ENCODE data around the gene S1PR1. TPM values are rescaled to one million over a fixed set of nuclear protein-coding genes. Genes with fewer than 3 reads are reported as not detected.

The S1PR1 gene
- polyA plus RNA-seq, 2 donors, result 2.4 to 6.0 TPM

DNA sequence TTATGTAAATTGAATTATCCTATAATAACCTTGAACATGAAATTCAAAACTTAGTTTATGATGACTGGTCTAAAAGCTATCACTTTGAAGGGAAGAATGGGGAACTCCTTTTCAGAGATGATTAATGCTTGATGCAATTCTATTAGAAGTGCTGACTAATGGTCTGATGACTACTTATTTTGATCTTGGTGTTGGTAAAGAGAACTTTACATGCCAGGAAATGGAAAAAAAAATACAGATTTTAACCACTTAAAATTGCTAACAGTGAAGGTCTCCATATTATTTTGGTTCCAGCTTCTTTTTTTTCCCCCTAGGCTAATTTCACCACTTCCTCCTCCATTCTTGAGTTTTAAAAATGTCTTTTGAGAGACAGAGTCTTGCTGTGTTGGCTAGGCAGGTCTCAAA lies 22.9 kb downstream of the S1PR1 start:
- no peaks in the 10 kb centered on the region for H3K36me3 ChIP-seq (ENCODE audit: control insufficient read depth in 2 of 2, insufficient read depth in 2 of 2, low read length in 1 of 2)
- no peaks in the 10 kb centered on the region for H3K4me1 ChIP-seq (ENCODE audit: control insufficient read depth in 2 of 2, insufficient read depth in 2 of 2, low read length in 1 of 2)
- no peaks in the 10 kb centered on the region for H3K27me3 ChIP-seq (ENCODE audit: control insufficient read depth in 1 of 2, insufficient read depth in 2 of 2, low read length in 2 of 2)
- H3K27ac ChIP-seq (ENCODE audit: low read depth in 2 of 2, low read length in 1 of 2), result peak overlapping the region in 1 of 2 donors; percentile 30
- no peaks in the 10 kb centered on the region for H3K9me3 ChIP-seq (ENCODE audit: control insufficient read depth in 2 of 2, insufficient read depth in 1 of 2, low read depth in 1 of 2, low read length in 1 of 2)
- H3K4me3 ChIP-seq (ENCODE audit: low read depth in 1 of 2, low read length in 2 of 2), result no peak overlapping the region

DNA sequence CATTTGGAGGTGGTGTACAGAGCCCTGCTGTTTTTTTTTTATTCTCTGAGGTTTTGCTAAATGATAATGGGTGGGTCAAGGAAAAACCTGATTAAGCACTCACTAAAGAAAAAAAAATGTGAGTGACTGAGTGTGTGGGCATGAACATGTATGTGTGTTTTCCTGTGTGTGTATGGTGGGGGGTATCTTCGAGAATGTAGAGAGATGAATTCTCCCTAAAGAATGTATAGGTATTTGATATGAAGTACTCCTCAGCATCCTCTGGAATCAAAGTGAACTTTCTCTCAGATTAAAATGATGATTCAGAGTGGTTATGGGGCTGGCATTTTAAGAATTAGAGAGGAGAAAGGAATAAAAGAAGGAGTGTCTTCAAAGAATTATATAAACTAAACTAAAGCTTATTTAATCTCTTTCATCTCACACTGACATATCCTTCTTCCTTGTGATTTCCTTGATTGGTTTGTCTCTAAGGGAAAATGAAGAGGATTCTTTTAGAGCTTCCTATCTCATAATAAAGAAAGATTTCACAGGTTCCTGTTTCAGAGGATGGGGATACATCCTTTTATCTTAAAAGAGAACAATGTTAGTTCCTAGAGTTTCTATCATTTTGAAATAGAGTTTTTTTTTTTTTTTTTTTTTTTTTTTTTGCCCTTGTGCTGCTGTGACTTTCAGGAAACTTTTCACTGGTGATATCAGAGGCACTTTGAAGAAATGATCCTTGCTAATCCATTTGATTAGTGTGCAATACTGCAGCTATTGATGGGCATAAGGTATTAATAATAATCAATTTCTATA lies 23.9 kb downstream of the S1PR1 start:
- Histone ChIP-seq H3K36me3 (ENCODE audit: control insufficient read depth in 2 of 2, insufficient read depth in 2 of 2, low read length in 1 of 2) (no peaks in the 10 kb centered on the region), H3K4me3 (ENCODE audit: low read depth in 1 of 2, low read length in 2 of 2) (no peak overlapping the region), H3K9me3 (ENCODE audit: control insufficient read depth in 2 of 2, insufficient read depth in 1 of 2, low read depth in 1 of 2, low read length in 1 of 2) (no peaks in the 10 kb centered on the region), H3K27ac (ENCODE audit: low read depth in 2 of 2, low read length in 1 of 2) (no peak overlapping the region), H3K27me3 (ENCODE audit: control insufficient read depth in 1 of 2, insufficient read depth in 2 of 2, low read length in 2 of 2) (no peaks in the 10 kb centered on the region), H3K4me1 (ENCODE audit: control insufficient read depth in 2 of 2, insufficient read depth in 2 of 2, low read length in 1 of 2) (no peaks in the 10 kb centered on the region)
- WGBS, 2 donors, result 38 to 53% methylated on average over 1 of the region's 1 CpG

DNA sequence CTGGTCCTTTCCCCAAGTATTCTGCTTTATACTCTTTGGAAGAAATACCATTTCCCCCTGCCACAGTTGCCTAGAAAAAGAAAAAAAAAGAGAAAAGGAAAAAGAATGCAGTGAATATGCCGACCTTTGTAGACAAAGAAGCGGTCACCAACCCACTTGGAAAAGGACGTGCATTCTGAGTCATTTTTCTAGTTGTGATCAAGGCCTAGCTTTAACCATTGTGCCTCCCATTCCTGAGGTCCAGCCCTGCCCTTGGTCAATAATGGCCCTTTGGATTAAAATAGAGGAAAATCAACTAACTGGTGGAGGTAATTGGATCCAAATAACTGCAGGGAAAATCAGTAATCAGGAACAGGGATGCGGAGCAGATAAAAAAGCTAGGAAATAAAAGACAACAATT lies 24.8 kb downstream of the S1PR1 start:
- H3K27ac ChIP-seq (ENCODE audit: low read depth in 2 of 2, low read length in 1 of 2), result no peak overlapping the region

DNA sequence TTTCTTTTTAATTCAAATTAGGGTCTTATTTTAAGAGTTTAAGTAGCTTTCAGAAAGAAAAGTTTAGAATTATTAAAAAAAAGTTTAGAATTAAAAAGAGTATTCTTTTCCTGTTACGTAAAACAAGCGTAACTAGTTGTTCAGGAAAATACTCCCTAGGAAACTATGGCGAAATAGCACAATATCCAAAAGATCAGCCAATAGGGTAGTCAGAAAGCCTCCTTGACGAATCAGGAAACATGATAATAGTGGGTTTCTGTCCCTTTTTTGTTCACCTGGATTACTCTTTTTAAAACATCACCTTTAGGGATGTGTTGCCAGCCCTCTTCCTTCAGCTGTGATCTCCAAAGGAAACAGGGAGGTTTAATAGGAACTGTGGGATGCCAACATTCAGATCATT lies 25.2 kb downstream of the S1PR1 start:
- no peak overlapping the region for H3K4me3 ChIP-seq (ENCODE audit: low read depth in 1 of 2, low read length in 2 of 2)
- H3K27me3 ChIP-seq (ENCODE audit: control insufficient read depth in 1 of 2, insufficient read depth in 2 of 2, low read length in 2 of 2), result no peaks in the 10 kb centered on the region
- no peaks in the 10 kb centered on the region for H3K4me1 ChIP-seq (ENCODE audit: control insufficient read depth in 2 of 2, insufficient read depth in 2 of 2, low read length in 1 of 2)
- WGBS, 2 donors, result 77 to 85% methylated on average over 4 of the region's 4 CpGs
- H3K27ac ChIP-seq (ENCODE audit: low read depth in 2 of 2, low read length in 1 of 2), result no peak overlapping the region
- no peaks in the 10 kb centered on the region for H3K9me3 ChIP-seq (ENCODE audit: control insufficient read depth in 2 of 2, insufficient read depth in 1 of 2, low read depth in 1 of 2, low read length in 1 of 2)
- H3K36me3 ChIP-seq (ENCODE audit: control insufficient read depth in 2 of 2, insufficient read depth in 2 of 2, low read length in 1 of 2), result no peaks in the 10 kb centered on the region

More for the DNA sequence above, 24.8 kb downstream of the S1PR1 start:
- WGBS, 2 donors, result 63 to 67% methylated on average over 4 of the region's 4 CpGs
- H3K9me3 ChIP-seq (ENCODE audit: control insufficient read depth in 2 of 2, insufficient read depth in 1 of 2, low read depth in 1 of 2, low read length in 1 of 2), result no peaks in the 10 kb centered on the region
- no peaks in the 10 kb centered on the region for H3K27me3 ChIP-seq (ENCODE audit: control insufficient read depth in 1 of 2, insufficient read depth in 2 of 2, low read length in 2 of 2)
- H3K4me1 ChIP-seq (ENCODE audit: control insufficient read depth in 2 of 2, insufficient read depth in 2 of 2, low read length in 1 of 2), result no peaks in the 10 kb centered on the region
- H3K4me3 ChIP-seq (ENCODE audit: low read depth in 1 of 2, low read length in 2 of 2), result no peak overlapping the region
- H3K36me3 ChIP-seq (ENCODE audit: control insufficient read depth in 2 of 2, insufficient read depth in 2 of 2, low read length in 1 of 2), result no peaks in the 10 kb centered on the region

DNA sequence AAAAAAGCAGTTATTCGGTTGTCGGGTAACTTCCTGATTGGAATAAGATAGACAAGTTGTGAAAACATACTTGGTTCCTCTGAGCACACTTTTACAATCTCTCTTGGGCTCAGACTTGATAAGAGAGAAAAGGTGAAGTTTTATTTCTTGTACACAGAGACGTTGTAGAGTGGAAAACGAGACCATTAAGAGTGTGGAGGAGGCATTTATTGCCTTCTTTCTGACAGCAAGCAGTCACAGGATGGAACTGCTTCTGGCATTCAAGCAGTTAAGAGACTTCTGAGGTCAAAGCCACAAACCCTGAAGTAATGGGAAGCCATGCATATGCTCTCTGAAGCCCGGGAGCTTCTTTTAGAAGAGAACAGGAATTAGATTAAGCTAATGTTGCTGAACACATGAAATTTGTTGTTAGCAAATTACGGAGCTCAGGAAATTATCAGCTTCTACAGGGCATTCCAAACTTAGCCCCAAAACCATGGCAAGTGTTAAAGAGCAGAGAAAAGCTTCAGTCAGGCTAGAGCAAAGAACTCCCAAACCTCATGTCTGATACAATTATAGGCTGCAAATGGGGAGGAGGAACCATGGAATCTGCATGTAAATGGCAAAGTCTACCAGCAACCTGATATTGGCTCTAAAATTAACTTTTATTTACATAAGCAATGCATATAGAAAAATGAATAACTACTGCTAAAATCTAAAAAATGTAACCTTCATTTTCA lies 26.0 kb downstream of the S1PR1 start:
- WGBS, 2 donors, result 14 to 29% methylated on average over 6 of the region's 6 CpGs
- Histone ChIP-seq H3K27ac (ENCODE audit: low read depth in 2 of 2, low read length in 1 of 2) (no peak overlapping the region), H3K27me3 (ENCODE audit: control insufficient read depth in 1 of 2, insufficient read depth in 2 of 2, low read length in 2 of 2) (no peaks in the 10 kb centered on the region), H3K4me1 (ENCODE audit: control insufficient read depth in 2 of 2, insufficient read depth in 2 of 2, low read length in 1 of 2) (no peaks in the 10 kb centered on the region), H3K36me3 (ENCODE audit: control insufficient read depth in 2 of 2, insufficient read depth in 2 of 2, low read length in 1 of 2) (no peaks in the 10 kb centered on the region), H3K4me3 (ENCODE audit: low read depth in 1 of 2, low read length in 2 of 2) (no peak overlapping the region), H3K9me3 (ENCODE audit: control insufficient read depth in 2 of 2, insufficient read depth in 1 of 2, low read depth in 1 of 2, low read length in 1 of 2) (no peaks in the 10 kb centered on the region)

DNA sequence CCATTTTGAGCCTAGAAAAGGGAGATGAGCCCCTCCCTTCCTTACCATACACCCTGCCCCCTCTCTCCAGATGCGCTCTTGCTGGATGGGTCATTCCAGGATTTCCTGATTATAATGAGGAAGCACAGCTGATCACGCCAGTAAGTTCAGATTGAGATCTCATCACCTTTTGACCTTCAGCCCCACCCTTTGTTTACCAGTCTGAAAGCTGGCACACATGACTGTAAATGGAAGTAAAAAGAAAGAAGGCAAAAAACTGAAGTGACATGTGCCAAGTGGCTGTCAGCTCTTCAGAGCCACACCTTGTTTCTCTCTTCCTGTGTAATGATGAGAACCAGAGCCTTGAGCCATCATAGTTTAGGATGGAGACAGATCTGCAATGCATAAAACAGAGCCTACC lies 27.9 kb downstream of the S1PR1 start:
- H3K27ac ChIP-seq (ENCODE audit: low read depth in 2 of 2, low read length in 1 of 2), result no peak overlapping the region

DNA sequence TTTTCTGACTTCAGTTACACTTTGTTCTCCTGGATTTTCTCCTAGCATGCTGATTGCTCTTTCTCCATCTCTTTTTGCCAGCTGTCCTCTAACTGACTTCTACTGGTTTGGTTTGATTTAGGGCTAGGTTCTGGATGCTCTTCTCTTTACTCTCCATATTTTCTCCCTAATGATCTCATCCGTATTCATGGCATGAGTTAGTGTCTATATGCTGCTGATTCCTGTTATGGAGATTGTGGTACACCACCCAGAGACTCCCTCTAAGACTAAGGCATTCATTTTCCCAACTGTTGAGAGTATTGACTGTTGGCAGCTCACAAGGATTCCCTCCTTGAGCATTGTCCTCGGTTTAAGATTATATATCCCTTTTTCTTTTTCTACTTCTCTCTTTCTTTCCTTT lies 28.9 kb downstream of the S1PR1 start:
- WGBS, 2 donors, result 94% methylated on average over 2 of the region's 2 CpGs
- Histone ChIP-seq H3K9me3 (ENCODE audit: control insufficient read depth in 2 of 2, insufficient read depth in 1 of 2, low read depth in 1 of 2, low read length in 1 of 2) (no peaks in the 10 kb centered on the region), H3K36me3 (ENCODE audit: control insufficient read depth in 2 of 2, insufficient read depth in 2 of 2, low read length in 1 of 2) (no peaks in the 10 kb centered on the region), H3K27ac (ENCODE audit: low read depth in 2 of 2, low read length in 1 of 2) (no peak overlapping the region), H3K27me3 (ENCODE audit: control insufficient read depth in 1 of 2, insufficient read depth in 2 of 2, low read length in 2 of 2) (no peaks in the 10 kb centered on the region), H3K4me3 (ENCODE audit: low read depth in 1 of 2, low read length in 2 of 2) (no peak overlapping the region), H3K4me1 (ENCODE audit: control insufficient read depth in 2 of 2, insufficient read depth in 2 of 2, low read length in 1 of 2) (no peaks in the 10 kb centered on the region)

More for the DNA sequence above, 27.9 kb downstream of the S1PR1 start:
- Histone ChIP-seq H3K4me1 (ENCODE audit: control insufficient read depth in 2 of 2, insufficient read depth in 2 of 2, low read length in 1 of 2) (no peaks in the 10 kb centered on the region), H3K4me3 (ENCODE audit: low read depth in 1 of 2, low read length in 2 of 2) (no peak overlapping the region), H3K27me3 (ENCODE audit: control insufficient read depth in 1 of 2, insufficient read depth in 2 of 2, low read length in 2 of 2) (no peaks in the 10 kb centered on the region), H3K36me3 (ENCODE audit: control insufficient read depth in 2 of 2, insufficient read depth in 2 of 2, low read length in 1 of 2) (no peaks in the 10 kb centered on the region), H3K9me3 (ENCODE audit: control insufficient read depth in 2 of 2, insufficient read depth in 1 of 2, low read depth in 1 of 2, low read length in 1 of 2) (no peaks in the 10 kb centered on the region)
- WGBS, 2 donors, result 38 to 53% methylated on average over 2 of the region's 2 CpGs

DNA sequence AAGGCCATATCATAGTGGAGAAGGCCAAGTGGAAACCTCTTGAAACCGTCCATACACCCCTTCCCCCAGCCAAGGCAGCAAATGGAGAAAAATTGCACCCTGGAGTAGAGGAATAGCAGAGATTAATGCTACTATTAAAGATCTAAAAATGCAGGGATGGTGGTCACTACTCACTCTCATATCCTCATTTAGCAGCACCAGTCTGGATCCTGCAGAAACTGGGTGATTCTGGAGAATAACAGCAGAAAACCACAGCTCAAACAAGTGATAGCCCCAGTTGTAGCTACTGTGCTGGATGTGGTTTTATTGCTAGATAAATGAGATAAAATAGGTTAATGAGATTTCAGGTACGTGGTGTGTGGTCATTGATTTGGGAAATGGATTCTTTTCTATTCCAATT lies 30.3 kb downstream of the S1PR1 start:
- no peaks in the 10 kb centered on the region for H3K4me1 ChIP-seq (ENCODE audit: control insufficient read depth in 2 of 2, insufficient read depth in 2 of 2, low read length in 1 of 2)
- no peak overlapping the region for H3K27ac ChIP-seq (ENCODE audit: low read depth in 2 of 2, low read length in 1 of 2)
- H3K4me3 ChIP-seq (ENCODE audit: low read depth in 1 of 2, low read length in 2 of 2), result no peak overlapping the region
- no peaks in the 10 kb centered on the region for H3K27me3 ChIP-seq (ENCODE audit: control insufficient read depth in 1 of 2, insufficient read depth in 2 of 2, low read length in 2 of 2)
- no peaks in the 10 kb centered on the region for H3K9me3 ChIP-seq (ENCODE audit: control insufficient read depth in 2 of 2, insufficient read depth in 1 of 2, low read depth in 1 of 2, low read length in 1 of 2)
- no peaks in the 10 kb centered on the region for H3K36me3 ChIP-seq (ENCODE audit: control insufficient read depth in 2 of 2, insufficient read depth in 2 of 2, low read length in 1 of 2)
- WGBS, 2 donors, result 70 to 80% methylated on average over 2 of the region's 2 CpGs

DNA sequence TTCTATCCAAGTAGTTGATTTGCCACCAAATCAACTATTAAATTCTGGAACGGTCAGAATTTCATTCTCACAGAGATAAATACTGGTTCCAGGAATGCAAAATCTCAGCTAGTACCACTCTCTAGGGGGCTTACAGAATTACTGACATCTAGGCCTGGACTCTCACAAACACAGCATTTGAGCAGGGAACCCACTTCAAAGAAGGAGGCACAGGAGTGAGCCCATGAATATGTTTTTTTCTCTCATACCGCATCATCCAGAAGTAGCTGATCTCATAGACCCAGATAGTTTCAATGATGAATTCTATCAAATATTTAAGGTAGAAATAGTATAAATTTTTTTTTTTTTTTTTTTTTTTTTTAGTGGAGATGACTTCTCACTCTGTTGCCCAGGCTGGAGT lies 32.1 kb downstream of the S1PR1 start:
- Histone ChIP-seq H3K4me1 (ENCODE audit: control insufficient read depth in 2 of 2, insufficient read depth in 2 of 2, low read length in 1 of 2) (no peaks in the 10 kb centered on the region), H3K27ac (ENCODE audit: low read depth in 2 of 2, low read length in 1 of 2) (no peak overlapping the region), H3K9me3 (ENCODE audit: control insufficient read depth in 2 of 2, insufficient read depth in 1 of 2, low read depth in 1 of 2, low read length in 1 of 2) (no peaks in the 10 kb centered on the region), H3K36me3 (ENCODE audit: control insufficient read depth in 2 of 2, insufficient read depth in 2 of 2, low read length in 1 of 2) (no peaks in the 10 kb centered on the region), H3K27me3 (ENCODE audit: control insufficient read depth in 1 of 2, insufficient read depth in 2 of 2, low read length in 2 of 2) (no peaks in the 10 kb centered on the region), H3K4me3 (ENCODE audit: low read depth in 1 of 2, low read length in 2 of 2) (no peak overlapping the region)
- WGBS, 2 donors, result 97 to 99% methylated on average over 2 of the region's 2 CpGs

DNA sequence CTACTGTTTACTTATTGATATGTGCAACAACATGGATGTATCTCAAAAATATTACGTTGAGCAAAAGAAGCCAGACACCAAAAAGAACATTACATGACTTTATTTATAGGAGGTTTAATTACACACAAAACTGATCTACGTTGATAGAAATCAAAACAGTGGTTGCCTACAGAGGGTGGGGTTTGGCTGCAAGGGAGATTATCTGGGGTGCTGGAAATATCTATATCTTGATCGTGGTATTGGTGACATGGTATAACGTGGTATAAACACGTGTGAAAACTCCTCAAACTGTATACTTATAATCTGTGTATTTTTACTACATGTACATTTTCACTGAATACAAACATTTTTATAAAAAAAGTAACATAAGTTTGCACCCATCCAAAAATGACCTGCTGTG lies 38.9 kb downstream of the S1PR1 start:
- WGBS, 2 donors, result 61 to 74% methylated on average over 5 of the region's 5 CpGs
- H3K4me3 ChIP-seq (ENCODE audit: low read depth in 1 of 2, low read length in 2 of 2), result no peak overlapping the region
- H3K27ac ChIP-seq (ENCODE audit: low read depth in 2 of 2, low read length in 1 of 2), result no peak overlapping the region

More for the DNA sequence above, 38.9 kb downstream of the S1PR1 start:
- Histone ChIP-seq H3K9me3 (ENCODE audit: control insufficient read depth in 2 of 2, insufficient read depth in 1 of 2, low read depth in 1 of 2, low read length in 1 of 2) (no peaks in the 10 kb centered on the region), H3K4me1 (ENCODE audit: control insufficient read depth in 2 of 2, insufficient read depth in 2 of 2, low read length in 1 of 2) (no peaks in the 10 kb centered on the region), H3K27me3 (ENCODE audit: control insufficient read depth in 1 of 2, insufficient read depth in 2 of 2, low read length in 2 of 2) (no peaks in the 10 kb centered on the region), H3K36me3 (ENCODE audit: control insufficient read depth in 2 of 2, insufficient read depth in 2 of 2, low read length in 1 of 2) (no peaks in the 10 kb centered on the region)
